Measurements from ENCODE around the gene PDE10A.
"Not testable (repeated sequence)": the region's sequence is repeated elsewhere in the genome, so short reads cannot be mapped to it uniquely, and the experiment has no call there.

Gene PDE10A

DNA sequence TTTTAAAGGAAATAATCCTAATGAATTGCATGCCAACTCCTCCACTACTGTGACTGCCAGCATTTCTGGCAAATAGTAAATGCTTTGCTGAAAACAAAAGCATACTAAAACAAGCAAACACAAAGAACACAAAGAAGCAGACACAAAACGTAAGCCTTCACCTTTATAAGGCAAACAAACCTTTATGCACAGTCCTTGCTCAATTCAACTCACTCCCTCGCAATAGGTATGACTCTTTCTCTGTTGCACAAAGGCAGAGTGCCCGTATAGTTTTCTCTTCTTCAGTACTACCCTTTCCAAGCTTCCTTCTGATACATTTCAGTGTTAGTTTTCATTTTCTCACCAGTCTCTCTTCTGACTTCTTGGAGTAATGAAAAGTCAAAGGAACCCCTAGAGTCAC is 63.9 kb downstream of the PDE10A start:
- no peak overlapping the region for H3K9ac ChIP-seq (ENCODE audit: low read length in 5 of 5)
- no peaks in the 10 kb centered on the region for H3K9me3 ChIP-seq (ENCODE audit: control insufficient read depth in 5 of 5, low read length in 5 of 5)
- no peak overlapping the region for H3K27ac ChIP-seq (ENCODE audit: low read depth, low read length)
- H3K4me1 ChIP-seq (ENCODE audit: control insufficient read depth in 5 of 5, insufficient read depth in 5 of 5, low read length in 5 of 5) = no peaks in the 10 kb centered on the region
- H3K36me3 ChIP-seq (ENCODE audit: control insufficient read depth in 5 of 5, insufficient read depth in 5 of 5, low read length in 5 of 5) = no peaks in the 10 kb centered on the region
- H3K27me3 ChIP-seq (ENCODE audit: control insufficient read depth in 5 of 5, insufficient read depth in 4 of 5, low read length in 5 of 5) = no peaks in the 10 kb centered on the region
- H3K4me3 ChIP-seq (ENCODE audit: low read depth in 1 of 5, low read length in 5 of 5) = no peak overlapping the region

DNA sequence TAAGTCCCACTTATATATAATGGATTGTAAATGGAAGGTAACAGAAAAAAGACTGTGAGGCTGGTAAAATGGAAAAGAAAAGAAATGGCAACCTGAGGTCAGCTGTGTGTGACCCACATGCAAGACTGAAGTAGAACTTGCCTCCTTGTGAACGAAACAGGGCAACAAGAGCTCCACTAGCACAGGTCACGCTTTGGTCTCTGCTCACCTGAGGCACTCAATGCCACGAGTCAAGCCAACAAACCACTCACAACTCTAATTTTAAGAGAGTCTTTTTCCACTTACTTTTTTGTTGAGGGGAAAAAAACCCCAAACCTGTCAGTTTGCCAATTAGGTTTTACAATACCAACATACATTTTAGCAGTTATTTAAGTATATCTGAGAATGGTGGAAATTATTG is 65.2 kb downstream of the PDE10A start:
- Histone ChIP-seq H3K9ac (ENCODE audit: low read length in 5 of 5) (no peak overlapping the region), H3K36me3 (ENCODE audit: control insufficient read depth in 5 of 5, insufficient read depth in 5 of 5, low read length in 5 of 5) (no peaks in the 10 kb centered on the region), H3K4me1 (ENCODE audit: control insufficient read depth in 5 of 5, insufficient read depth in 5 of 5, low read length in 5 of 5) (no peaks in the 10 kb centered on the region), H3K9me3 (ENCODE audit: control insufficient read depth in 5 of 5, low read length in 5 of 5) (no peaks in the 10 kb centered on the region), H3K4me3 (ENCODE audit: low read depth in 1 of 5, low read length in 5 of 5) (no peak overlapping the region), H3K27me3 (ENCODE audit: control insufficient read depth in 5 of 5, insufficient read depth in 4 of 5, low read length in 5 of 5) (no peaks in the 10 kb centered on the region), H3K27ac (ENCODE audit: low read depth, low read length) (no peak overlapping the region)

- Histone ChIP-seq H3K36me3 (ENCODE audit: control insufficient read depth in 5 of 5, insufficient read depth in 5 of 5, low read length in 5 of 5) (no peaks in the 10 kb centered on the region), H3K27ac (ENCODE audit: low read depth, low read length) (no peak overlapping the region), H3K4me1 (ENCODE audit: control insufficient read depth in 5 of 5, insufficient read depth in 5 of 5, low read length in 5 of 5) (no peaks in the 10 kb centered on the region), H3K9me3 (ENCODE audit: control insufficient read depth in 5 of 5, low read length in 5 of 5) (peaks cover 0 to 4% (median 0%) of the 10 kb centered on the region in 5 donors), H3K4me3 (ENCODE audit: low read depth in 1 of 5, low read length in 5 of 5) (no peak overlapping the region), H3K9ac (ENCODE audit: low read length in 5 of 5) (no peak overlapping the region), H3K27me3 (ENCODE audit: control insufficient read depth in 5 of 5, insufficient read depth in 4 of 5, low read length in 5 of 5) (no peaks in the 10 kb centered on the region)
These were observed 68.3 kb downstream of the PDE10A start for GRCh38 chr6:165594584-165595333.

DNA sequence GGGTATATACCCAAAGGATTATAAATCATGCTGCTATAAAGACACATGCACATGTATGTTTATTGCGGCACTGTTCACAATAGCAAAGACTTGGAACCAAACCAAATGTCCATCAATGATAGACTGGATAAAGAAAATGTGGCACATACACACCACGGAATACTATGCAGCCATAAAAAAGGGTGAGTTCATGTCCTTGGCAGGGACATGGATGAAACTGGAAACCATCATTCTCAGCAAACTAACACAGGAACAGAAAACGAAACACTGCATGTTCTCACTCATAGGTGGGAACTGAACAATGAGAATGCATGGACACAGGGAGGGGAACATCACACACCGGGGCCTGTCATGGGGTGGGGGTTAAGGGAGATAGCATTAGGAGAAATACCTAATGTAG is 70.1 kb downstream of the PDE10A start:
- H3K27me3 ChIP-seq (ENCODE audit: control insufficient read depth in 5 of 5, insufficient read depth in 4 of 5, low read length in 5 of 5); H3K27ac ChIP-seq (ENCODE audit: low read depth, low read length); H3K9ac ChIP-seq (ENCODE audit: low read length in 5 of 5); H3K4me1 ChIP-seq (ENCODE audit: control insufficient read depth in 5 of 5, insufficient read depth in 5 of 5, low read length in 5 of 5); H3K9me3 ChIP-seq (ENCODE audit: control insufficient read depth in 5 of 5, low read length in 5 of 5); H3K4me3 ChIP-seq (ENCODE audit: low read depth in 1 of 5, low read length in 5 of 5); H3K36me3 ChIP-seq (ENCODE audit: control insufficient read depth in 5 of 5, insufficient read depth in 5 of 5, low read length in 5 of 5): not testable (repeated sequence)

DNA sequence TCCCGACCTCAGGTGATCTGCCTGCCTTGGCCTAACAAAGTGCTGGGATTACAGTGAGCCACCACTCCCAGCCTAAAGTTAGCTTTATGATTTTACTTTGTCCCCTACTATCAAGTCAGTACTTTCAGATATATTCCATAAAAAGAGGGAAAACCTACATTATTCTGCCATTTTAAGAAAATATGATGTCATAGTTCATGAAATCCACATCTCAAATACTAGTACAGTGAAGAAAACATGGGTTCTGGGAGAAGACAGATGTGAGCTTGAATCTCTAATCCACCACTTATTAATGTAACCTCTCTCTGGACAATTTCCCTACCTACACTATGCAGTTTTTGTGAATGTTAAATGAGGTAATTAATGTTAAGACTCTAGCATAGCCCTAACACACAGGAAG is 74.5 kb downstream of the PDE10A start:
- Histone ChIP-seq H3K27me3 (ENCODE audit: control insufficient read depth in 5 of 5, insufficient read depth in 4 of 5, low read length in 5 of 5) (no peaks in the 10 kb centered on the region), H3K36me3 (ENCODE audit: control insufficient read depth in 5 of 5, insufficient read depth in 5 of 5, low read length in 5 of 5) (no peaks in the 10 kb centered on the region), H3K4me3 (ENCODE audit: low read depth in 1 of 5, low read length in 5 of 5) (no peak overlapping the region), H3K9me3 (ENCODE audit: control insufficient read depth in 5 of 5, low read length in 5 of 5) (peaks cover 0 to 14% (median 5%) of the 10 kb centered on the region in 5 donors), H3K4me1 (ENCODE audit: control insufficient read depth in 5 of 5, insufficient read depth in 5 of 5, low read length in 5 of 5) (no peaks in the 10 kb centered on the region), H3K9ac (ENCODE audit: low read length in 5 of 5) (no peak overlapping the region), H3K27ac (ENCODE audit: low read depth, low read length) (no peak overlapping the region)

DNA sequence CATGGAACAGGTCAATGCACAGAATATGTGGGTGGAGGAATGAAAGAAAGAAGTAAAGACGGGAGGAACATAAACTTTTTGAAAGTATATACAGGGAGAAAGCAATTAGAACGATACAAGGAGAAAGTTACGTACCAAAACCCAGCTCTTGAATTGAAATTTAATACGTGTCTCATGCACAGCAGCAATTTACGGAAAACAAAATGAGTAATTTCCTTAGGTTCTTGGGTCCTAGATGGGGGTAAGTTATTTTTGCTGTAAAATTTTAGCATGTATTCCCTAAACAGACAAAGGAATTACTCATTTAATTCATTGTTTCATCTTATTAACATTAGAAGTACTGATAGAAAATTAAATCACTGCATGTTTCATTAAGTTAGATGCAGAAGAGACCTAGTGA is 75.8 kb downstream of the PDE10A start:
- no peak overlapping the region for H3K27ac ChIP-seq (ENCODE audit: low read depth, low read length)

DNA sequence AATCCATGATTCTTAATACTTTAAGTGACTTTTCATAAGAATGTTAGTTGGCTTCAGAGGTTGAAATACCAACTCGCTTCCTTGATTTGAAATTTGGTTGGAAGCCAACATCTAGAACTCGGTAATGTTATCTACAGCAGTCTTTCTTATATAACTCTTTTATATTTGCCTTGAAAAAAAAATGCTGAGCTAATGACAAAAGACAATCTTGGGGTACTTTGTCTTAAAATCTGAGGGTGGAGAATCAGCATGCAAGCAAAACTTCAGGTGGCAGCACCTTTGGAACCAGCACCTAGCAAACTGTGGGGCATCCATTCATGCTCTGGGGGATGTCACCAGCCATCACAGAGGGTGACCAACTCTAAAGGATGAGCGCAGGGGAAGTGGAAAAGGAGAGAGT is 76.3 kb downstream of the PDE10A start:
- Histone ChIP-seq H3K27me3 (ENCODE audit: control insufficient read depth in 5 of 5, insufficient read depth in 4 of 5, low read length in 5 of 5) (no peaks in the 10 kb centered on the region), H3K4me1 (ENCODE audit: control insufficient read depth in 5 of 5, insufficient read depth in 5 of 5, low read length in 5 of 5) (no peaks in the 10 kb centered on the region), H3K9ac (ENCODE audit: low read length in 5 of 5) (no peak overlapping the region), H3K9me3 (ENCODE audit: control insufficient read depth in 5 of 5, low read length in 5 of 5) (peaks cover 0 to 13% (median 5%) of the 10 kb centered on the region in 5 donors), H3K36me3 (ENCODE audit: control insufficient read depth in 5 of 5, insufficient read depth in 5 of 5, low read length in 5 of 5) (no peaks in the 10 kb centered on the region), H3K27ac (ENCODE audit: low read depth, low read length) (no peak overlapping the region), H3K4me3 (ENCODE audit: low read depth in 1 of 5, low read length in 5 of 5) (no peak overlapping the region)

More for the DNA sequence above, 75.8 kb downstream of the PDE10A start:
- Histone ChIP-seq H3K9ac (ENCODE audit: low read length in 5 of 5) (no peak overlapping the region), H3K36me3 (ENCODE audit: control insufficient read depth in 5 of 5, insufficient read depth in 5 of 5, low read length in 5 of 5) (no peaks in the 10 kb centered on the region), H3K4me1 (ENCODE audit: control insufficient read depth in 5 of 5, insufficient read depth in 5 of 5, low read length in 5 of 5) (no peaks in the 10 kb centered on the region), H3K27me3 (ENCODE audit: control insufficient read depth in 5 of 5, insufficient read depth in 4 of 5, low read length in 5 of 5) (no peaks in the 10 kb centered on the region), H3K9me3 (ENCODE audit: control insufficient read depth in 5 of 5, low read length in 5 of 5) (peaks cover 0 to 14% (median 5%) of the 10 kb centered on the region in 5 donors), H3K4me3 (ENCODE audit: low read depth in 1 of 5, low read length in 5 of 5) (no peak overlapping the region)

DNA sequence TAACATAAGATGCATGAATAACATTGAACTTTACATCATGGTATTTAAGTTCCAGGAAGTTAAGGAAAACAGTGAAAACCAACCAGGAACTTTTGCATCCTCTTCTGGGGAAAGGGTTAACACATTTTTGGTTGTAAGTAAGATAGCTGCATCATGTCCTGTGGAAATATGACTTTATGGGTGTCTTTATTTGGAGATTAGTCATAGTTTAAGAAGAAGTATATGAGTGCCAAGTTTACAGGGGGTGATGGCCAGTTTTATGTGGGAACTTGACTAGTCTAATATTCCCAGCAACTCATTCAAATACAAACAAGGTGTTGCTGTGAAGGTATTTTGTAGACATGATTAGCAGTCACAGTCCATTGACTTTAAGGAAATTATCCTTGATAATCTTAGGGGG is 78.0 kb downstream of the PDE10A start:
- Histone ChIP-seq H3K4me1 (ENCODE audit: control insufficient read depth in 5 of 5, insufficient read depth in 5 of 5, low read length in 5 of 5) (no peaks in the 10 kb centered on the region), H3K27me3 (ENCODE audit: control insufficient read depth in 5 of 5, insufficient read depth in 4 of 5, low read length in 5 of 5) (no peaks in the 10 kb centered on the region), H3K9me3 (ENCODE audit: control insufficient read depth in 5 of 5, low read length in 5 of 5) (peaks cover 0 to 10% (median 5%) of the 10 kb centered on the region in 5 donors), H3K9ac (ENCODE audit: low read length in 5 of 5) (no peak overlapping the region), H3K4me3 (ENCODE audit: low read depth in 1 of 5, low read length in 5 of 5) (no peak overlapping the region), H3K36me3 (ENCODE audit: control insufficient read depth in 5 of 5, insufficient read depth in 5 of 5, low read length in 5 of 5) (no peaks in the 10 kb centered on the region), H3K27ac (ENCODE audit: low read depth, low read length) (no peak overlapping the region)

DNA sequence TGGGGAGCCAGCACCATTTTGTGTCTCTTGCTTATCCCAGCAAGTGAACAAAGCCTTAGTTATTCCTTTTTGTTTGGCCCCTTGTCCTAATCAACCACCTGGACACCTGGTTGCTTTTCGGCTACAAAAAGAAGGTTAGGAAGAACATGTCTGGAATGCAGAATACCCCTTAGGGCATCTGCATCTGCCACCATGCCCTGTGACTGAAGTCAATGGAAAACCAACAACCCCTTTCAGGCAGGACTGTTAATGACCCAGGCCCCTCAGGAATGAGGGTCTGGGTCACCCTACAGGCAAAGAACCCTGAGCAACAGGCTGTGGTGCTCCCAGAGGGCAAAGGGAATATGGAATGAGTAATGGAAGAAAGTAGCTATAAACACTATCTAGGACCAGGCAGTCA is 78.5 kb downstream of the PDE10A start:
- Histone ChIP-seq H3K4me1 (ENCODE audit: control insufficient read depth in 5 of 5, insufficient read depth in 5 of 5, low read length in 5 of 5) (no peaks in the 10 kb centered on the region), H3K9me3 (ENCODE audit: control insufficient read depth in 5 of 5, low read length in 5 of 5) (peaks cover 0 to 10% (median 5%) of the 10 kb centered on the region in 5 donors), H3K36me3 (ENCODE audit: control insufficient read depth in 5 of 5, insufficient read depth in 5 of 5, low read length in 5 of 5) (no peaks in the 10 kb centered on the region), H3K27me3 (ENCODE audit: control insufficient read depth in 5 of 5, insufficient read depth in 4 of 5, low read length in 5 of 5) (no peaks in the 10 kb centered on the region), H3K4me3 (ENCODE audit: low read depth in 1 of 5, low read length in 5 of 5) (no peak overlapping the region), H3K9ac (ENCODE audit: low read length in 5 of 5) (no peak overlapping the region), H3K27ac (ENCODE audit: low read depth, low read length) (no peak overlapping the region)

DNA sequence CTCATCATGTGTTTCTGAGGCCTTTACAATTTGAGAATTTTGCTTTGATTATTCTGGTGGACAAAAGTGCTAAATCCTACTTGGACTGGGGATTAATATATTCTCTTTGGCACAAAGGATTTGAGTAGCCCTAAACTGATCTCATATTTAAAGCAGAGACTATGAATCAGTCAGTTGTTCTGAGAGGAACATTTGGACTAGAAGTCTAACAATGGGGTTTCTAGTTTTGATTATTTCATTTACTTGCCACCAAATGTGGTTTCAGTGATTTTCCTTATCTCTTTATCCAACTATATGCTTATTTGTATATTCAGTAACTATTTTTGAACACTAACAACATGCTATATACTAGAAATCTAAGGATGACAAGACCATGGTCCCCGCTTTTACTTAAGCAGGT is 81.4 kb downstream of the PDE10A start:
- Histone ChIP-seq H3K36me3 (ENCODE audit: control insufficient read depth in 5 of 5, insufficient read depth in 5 of 5, low read length in 5 of 5) (no peaks in the 10 kb centered on the region), H3K4me3 (ENCODE audit: low read depth in 1 of 5, low read length in 5 of 5) (no peak overlapping the region), H3K27me3 (ENCODE audit: control insufficient read depth in 5 of 5, insufficient read depth in 4 of 5, low read length in 5 of 5) (no peaks in the 10 kb centered on the region), H3K9ac (ENCODE audit: low read length in 5 of 5) (no peak overlapping the region), H3K27ac (ENCODE audit: low read depth, low read length) (no peak overlapping the region), H3K4me1 (ENCODE audit: control insufficient read depth in 5 of 5, insufficient read depth in 5 of 5, low read length in 5 of 5) (no peaks in the 10 kb centered on the region), H3K9me3 (ENCODE audit: control insufficient read depth in 5 of 5, low read length in 5 of 5) (peaks cover 0 to 10% (median 5%) of the 10 kb centered on the region in 5 donors)
